ENCODE data around the gene GID4.

GID4 gene

DNA sequence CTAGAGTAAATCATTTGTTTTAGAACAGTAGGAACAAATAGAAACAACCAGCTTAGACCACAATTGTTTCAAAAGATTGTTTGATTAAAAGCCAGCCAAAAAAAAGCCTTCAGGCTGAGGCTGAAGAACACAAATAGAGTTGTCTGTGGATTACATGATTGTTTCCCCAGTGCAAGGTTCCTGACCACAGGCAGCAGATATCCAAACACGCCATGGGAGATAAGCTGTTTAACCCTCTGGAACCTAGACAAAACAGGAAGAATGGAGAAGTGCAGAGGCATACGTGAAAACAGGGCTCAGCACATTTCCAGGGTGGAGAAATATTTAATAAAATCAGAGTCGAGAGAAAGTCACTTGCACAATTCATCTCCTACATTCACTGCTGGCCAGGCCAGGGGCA, 21.2 kb upstream of the GID4 start:
- FAIRE-seq, result no peak

DNA sequence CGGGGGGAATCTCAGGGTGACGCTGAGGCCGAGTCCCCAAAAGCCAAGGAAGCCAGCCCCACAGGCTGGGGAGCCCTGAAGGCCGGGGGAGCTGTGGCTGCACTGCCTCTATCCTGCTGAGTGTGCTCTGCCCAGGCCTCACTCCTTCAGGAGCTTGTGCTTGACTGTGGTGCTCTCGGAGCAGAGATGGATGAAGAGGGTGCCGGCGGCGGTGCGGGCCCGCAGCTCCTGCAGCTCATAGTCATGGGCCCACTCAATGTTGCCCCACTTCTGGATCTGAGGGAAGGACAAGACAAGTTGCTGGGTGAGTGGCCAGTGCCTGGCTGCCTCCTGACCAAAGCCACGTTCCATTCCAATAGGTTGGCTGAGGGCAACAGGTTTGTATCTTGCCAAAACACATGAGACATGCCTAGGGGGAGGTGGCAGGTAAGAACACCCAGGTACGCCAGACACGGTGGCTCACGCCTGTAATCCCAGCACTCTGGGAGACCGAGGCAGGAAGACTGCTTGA, 20.7 kb upstream of the GID4 start:
- no peak for FAIRE-seq

DNA sequence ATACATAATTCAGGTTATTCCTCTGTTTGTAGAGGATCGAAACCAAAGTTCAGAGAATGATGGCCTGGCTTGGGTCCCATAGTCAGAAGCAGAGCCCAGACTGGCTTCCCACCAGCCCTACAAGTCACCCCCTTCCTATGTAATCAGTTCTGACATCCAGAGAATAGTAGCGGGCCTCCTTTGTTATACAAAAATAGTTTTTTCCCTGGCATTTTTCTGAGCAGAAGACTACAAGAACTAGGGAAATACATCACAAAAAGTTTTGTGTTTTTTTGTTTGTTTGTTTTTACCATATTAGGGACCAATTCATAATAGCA, 19.4 kb upstream of the GID4 start:
- no peak for FAIRE-seq

DNA sequence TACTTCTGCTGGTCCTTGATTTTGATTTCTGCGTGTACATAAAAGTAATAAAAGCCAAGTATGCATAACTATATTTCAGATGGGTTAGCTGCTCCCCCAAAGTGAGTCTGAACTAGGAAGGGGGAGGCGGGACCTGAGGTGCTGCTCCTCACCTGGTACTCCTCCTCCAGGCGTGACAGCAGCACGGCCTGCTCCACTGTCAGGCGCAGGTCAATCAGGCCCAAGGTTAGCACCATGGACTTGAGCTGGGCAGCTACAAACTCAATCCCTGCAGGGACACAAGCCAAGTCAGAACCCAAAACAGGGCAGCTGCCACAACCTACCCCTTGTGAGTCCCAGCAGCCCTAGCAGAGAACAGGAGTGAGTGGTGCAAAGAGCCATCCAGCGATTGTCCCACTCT, 18.2 kb upstream of the GID4 start:
- FAIRE-seq, result no peak

DNA sequence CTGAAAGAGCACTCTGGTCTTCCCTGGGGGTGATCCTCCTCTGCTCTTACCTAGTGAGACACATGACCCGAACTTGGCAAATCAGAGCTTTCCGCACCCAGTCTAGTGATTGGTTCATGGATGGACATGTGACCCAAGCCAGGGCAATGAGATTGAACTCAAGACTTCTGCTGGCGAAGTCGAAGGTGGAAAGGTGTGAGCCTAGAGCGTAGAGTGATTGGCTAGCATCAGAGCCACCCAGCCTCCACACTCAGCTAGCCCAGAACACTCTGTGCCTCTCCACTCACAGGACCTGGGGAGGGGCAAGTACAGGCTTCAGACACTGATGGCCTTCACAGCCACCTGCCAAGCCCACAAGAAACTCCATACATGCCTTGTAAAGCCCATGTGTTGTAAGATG, 17.8 kb upstream of the GID4 start:
- FAIRE-seq, result no peak

DNA sequence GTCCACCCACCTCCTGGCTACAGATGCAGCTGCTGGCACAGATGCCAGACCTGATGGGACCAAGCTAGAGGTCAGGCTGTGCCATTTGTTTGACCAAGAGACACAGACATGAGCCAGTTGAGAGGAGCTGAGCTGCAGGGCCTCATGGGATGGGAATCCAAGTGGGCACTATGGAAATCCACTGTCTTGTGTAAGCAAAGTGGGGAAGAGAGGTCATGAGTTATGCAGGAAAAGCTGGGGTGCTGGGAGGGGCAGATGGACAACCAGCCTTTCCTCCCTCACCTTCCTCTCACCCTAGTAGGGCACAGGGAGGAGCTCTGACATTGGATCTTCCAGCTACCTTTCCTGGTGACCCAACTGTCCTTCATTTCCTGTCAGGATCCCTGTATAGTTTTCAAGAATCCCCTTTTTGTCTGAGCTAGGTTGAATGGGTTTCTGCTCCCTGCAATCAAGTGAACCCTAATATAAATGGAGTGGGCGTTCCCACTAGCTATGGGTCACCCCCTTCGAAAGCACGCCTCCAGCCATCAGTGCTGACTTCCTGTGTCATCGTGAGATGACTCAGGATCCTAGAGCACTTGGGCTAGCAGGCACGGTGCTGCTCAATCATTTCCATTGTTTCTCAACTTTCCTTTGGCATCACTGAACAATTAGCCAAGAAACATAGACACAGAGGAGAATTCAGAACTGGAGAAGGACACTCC, 13.8 kb upstream of the GID4 start:
- no peak for FAIRE-seq

DNA sequence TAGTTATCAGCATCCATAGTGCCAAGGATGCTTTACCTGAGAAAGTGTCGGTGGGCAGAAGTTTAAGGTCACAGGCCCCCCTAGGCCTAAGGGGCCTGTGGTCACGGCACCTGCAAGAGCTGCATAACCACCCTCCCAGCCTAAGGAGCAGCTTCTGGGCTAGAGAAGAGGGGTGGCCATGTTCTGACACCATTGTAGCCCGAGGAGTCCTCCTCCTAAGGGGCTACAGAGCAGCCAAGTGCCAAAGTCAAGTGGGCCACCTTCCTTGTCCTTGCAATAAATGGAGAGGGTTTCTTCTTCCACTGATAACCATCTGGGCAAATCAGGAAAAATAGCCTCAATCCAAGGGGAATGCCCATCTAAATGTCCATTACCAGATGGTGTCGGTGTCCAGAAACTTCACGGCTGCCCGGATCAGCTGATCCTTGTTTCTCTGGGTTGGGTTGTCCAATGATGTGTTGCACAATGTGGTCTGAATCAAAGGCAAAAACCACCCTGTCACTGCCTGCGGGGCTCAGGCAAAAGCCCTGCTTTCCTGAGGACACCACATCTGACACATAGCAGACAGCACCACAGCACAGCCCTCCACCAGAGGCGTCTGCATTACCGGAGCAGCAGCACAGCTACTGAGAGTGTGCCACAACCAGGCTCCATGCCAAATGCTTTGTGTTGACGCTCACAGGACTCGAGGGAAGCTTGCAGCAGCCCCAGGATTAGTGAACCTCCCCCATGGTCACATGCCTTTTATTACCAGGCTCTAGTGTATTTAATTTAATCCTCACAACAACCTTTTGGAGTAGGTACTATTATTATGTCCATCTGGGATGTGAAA, 13.0 kb upstream of the GID4 start:
- no peak for FAIRE-seq

DNA sequence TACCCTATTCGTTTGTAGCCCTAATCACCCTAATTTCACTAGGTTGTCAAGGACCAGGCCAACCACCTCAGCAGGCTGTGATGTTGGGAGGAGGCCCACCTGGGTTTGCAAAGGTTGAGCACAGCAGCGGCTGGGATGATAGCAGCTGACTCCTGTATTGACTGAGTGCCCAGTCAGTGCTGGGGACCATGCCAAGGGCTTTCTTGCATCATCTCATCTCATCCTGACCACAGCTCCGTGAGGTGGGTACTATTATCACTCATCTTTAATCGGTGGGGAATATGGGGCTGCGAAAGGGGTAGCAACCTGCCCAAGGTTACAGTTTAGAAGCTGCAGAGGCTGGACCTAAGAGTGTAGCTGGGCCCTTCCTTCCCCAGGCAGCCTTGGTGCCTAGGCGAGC, 11.9 kb upstream of the GID4 start:
- FAIRE-seq, result no peak

DNA sequence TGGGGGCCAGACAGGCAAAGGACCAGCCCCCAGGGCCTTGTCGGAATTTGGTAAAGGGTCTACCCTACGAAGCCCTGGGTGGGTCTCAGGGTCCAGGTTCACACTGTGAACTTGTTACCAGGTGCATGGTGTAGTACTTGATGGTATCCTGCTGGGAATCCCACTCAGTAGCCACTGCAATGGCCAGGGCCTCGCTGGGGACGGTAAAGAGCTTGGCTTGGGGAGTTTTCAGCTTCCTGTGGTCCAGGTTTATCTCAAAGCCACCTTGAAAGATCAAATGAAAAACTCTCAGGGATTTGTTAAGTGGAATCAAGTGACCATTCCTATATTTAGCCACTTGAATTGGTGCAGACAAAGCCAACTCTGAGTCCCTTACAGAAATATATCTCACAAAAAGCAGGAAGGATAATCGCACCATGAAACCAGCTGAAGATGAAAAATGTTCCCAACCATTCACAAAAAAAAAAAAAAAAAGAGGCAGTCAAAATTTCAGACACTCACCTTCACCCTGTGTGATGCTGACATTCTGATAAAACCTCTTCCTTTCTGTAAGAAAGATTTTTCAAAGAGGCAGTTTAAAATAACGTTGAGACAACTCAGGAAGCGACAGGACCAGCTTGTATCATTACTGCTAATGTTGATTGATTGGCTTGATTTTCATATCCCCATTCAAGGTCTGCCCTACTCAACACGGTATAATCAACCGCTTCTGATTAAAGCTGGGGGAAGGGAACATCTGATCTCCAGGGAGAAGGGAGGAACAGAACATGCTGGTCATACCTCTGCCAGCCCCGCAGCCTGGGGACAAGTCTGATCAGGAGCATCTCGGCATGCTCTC, 10.9 kb upstream of the GID4 start:
- no peak for FAIRE-seq

DNA sequence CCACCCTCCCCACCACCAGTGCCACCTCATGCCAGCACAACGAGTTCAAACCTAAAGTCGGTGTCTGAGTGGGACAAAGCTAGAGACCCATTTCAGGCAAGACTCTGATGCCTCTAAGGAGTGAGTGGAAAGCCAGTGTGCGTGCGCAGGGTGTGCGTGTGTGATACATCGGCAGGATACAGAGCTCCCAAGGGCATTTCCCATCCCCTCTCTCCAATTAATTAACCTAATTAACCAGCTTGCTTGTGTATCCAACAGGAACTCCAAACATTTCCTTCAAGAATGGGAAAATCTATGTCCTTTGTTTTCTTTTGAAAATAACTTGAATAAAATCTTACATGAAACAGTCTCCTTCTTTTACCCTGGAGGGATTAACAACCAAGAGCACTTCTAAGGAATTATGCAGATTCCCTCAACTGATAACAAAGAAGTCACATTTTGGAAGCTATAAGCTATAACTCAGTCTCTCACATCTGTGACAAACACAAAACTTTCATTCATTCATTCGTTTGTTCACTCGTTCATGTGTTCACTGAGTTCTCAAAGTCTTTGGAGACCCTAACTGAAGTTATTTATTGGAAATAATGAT, 10.2 kb upstream of the GID4 start:
- FAIRE-seq, result no peak

DNA sequence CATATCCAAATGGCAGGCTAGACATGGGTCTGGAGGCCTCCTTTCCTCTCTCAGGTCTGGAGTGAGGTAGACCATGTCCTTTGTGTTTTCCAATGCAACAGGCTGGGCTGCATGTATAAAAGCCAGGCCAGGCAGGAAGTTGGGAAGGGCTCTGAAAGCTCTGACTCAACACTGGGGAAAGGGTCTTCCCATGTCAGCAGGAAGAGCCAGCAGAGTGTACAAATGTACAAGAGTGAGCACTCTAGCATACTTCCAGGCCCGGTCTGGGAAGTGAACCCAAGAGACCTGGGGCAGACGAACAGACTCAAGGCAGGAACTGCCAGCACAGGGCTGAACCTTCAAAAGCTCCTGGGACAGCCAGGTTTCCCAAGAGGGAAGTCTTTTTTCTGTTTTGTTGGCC, 7.3 kb upstream of the GID4 start:
- no peak for FAIRE-seq

DNA sequence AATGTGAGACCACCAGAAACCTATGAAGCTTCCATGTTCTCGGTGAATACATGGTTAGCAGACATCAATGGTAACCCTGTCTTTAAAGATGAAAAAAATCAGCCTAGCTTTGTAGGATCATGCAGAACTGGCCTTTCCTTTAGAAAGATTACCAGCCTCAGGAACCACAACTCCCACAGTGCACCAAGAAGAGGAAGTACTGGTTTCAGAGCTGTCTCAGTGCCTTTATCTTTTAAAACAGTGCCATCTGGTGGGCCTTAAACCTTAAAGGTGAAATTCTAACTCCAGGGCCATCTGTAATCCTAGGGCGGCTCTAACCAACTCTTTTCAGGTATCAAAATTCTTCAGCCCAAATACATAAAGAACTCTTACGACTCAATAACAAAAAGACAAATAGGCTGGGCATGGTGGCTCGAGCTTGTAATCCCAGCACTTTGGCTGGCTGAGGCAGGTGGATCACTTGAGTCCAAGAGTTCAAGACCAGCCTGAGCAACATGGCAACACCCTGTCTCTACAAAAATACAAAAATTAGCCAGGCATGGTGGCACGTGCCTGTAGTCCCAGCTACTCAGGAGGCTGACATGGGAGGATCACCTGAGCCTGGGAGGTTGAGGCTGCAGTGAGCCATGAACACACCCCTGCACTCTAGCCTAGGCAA, 5.6 kb upstream of the GID4 start:
- peak; percentile 70 for FAIRE-seq

DNA sequence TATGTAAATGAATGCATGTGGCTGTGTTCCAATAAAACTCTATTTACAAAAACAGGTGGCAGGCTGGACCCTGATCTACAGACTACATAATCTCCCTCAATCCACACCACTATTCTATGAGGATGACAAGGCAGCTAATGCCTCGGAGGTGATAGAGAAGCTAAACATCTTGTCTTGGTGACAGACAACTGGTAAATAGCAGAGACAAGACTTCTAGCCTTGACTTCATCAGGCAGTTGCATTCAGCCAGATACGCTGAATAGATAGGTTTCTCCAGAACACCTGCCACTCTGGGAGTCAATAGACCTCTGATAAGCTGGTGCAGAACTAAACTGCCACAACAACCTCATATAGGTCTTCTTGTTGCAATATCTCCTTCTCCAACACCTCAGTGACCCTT, 3.5 kb upstream of the GID4 start:
- FAIRE-seq, result no peak

DNA sequence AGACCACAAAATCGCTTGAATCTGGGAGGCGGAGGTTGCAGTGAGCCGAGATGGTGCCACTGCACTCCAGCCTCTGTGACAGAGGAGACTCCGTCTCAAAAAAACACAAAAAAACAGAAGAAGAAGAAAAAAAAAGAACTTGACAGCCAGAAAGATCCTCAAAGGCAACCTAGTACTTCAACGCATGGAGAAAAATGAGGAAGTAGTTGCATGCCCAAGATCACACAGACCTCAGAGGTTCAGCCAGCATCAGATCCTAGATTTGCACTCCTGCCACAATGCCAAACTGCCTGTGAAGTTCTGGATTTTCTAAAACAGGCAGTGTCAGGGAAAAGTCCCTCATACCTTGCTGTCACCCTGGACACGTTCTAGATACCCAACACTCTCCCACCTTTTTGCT, 1.7 kb upstream of the GID4 start:
- FAIRE-seq, result no peak

DNA sequence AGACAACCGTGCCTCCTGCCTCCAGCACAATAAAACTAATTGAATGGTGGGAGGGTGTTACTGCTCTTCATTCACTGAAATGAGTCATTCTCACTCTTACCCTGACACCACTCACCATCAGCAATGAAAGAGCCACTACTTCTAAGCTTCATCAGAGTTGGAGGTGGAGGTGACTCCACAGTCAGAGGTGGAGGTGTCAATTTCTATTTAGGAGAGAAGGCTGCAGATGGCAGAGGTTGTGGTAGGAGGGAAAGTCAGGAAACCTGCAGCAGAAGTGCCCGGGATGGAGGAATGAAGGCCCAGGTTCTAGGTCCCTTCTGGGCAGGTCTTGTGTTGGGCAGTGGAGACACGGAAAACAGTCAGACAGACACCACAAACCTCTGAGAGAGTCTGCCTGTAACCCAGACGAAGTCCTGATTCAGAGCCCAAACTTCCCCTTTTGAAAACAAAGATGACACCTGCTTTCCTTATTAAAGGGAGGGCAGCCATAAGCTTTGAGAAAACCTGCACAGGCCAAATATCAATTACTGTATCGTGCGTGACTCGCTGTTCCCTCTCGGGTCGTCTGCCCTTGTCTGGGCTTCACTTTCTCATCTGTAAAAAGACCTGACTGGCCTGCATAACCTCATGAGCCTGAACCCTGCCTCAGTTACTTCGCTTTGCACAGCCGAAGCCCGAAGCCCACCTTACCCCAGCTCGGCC, 908 bp upstream of the GID4 start:
- no peak for FAIRE-seq

DNA sequence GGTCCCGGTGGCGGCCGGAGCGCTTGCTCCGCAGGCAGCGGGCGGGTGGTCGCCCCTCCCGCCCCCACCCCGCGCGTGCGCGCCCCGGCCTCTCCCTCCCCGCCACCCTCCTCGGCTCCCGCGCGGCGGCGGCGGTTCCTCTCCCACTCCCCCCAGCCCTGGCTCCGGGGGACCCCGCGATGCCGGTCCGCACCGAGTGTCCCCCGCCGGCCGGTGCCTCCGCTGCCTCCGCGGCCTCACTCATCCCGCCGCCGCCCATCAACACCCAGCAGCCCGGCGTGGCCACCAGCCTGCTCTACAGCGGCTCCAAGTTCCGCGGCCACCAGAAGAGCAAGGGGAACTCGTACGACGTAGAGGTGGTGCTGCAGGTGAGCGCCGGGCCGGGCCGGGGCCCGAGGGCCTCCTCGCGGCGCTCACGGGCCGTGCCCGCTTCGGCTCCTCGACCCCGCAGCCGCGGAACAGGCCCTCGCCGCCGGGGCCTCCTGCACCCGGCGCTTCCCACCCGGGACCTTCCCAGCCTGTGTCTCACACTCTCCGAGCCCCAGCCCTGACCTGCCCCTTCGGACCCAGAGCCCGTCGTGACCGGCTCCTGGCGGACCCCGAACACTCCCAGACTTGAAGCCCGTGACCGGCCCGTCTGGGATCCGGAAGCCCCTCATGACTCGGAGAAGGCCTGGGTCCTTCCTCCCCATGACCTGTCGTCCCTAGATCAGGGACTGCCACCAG, 490 bp downstream of the GID4 start:
- no peak for FAIRE-seq

DNA sequence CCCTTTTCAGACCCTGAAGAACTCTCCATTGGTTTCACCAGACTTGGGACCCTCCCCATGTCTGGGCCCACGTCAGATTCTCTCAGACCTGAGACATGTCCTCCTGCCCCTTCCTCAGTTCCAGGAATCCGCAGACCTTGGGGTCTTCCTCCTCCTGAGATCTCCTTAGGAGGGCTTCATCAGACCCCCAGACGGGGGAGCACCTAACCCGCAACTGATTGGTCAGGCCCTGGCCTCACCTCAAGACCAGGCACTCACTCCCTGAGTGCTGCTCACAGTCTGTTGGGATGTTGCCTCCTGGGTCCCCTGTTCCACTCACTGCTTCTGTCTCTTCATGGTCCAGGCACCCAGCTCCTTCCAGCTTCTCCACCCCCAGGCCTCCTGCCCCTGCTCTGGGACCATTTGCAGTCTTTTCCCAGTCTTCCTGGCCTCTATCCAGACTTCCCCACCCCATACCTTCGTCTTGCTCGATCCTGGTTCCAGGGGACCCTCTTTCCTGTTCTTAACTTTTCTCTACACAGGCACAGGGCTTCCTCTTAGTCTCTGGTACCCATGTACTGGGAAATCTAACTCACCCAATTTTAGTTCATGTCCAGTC, 1.2 kb downstream of the GID4 start:
- no peak for FAIRE-seq

DNA sequence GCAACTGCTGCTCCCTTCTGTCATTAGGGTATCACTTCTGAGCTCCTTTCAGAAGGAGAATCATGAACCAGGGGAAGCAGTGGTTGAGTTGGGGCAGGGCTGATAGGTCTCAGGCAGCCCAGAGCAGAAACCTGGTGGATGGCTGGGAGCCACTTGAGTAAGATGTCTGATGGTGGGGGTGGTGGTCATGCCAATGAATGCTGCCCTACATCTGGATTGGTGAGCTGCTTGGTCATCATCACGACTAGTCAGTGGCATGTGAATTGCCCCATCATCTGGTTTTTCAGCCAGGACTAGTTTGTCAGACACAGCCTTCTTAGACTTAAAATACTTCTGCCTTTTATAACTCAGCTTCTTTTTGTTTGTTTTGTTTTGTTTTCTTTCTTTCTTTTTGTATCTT, 2.6 kb downstream of the GID4 start:
- no peak for FAIRE-seq

DNA sequence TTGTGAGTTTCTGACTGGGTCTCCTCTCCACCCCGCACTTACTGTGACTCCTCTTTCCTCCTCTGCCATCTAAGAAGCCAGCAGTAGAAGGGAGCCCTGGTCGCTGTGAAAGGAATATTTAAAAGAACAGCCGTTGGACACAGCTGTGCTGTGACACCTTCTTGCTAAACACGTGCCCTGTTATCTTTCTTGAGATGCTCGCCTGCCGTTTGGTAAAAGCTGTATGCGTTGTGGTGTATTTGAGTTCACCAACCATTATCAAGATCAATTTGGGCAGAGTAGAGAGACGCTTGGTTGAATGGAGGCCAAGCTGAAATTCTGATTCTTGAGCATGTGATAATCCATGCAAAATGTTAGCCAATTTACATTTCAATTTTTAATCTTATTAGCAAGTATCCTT, 3.8 kb downstream of the GID4 start:
- no peak for FAIRE-seq

DNA sequence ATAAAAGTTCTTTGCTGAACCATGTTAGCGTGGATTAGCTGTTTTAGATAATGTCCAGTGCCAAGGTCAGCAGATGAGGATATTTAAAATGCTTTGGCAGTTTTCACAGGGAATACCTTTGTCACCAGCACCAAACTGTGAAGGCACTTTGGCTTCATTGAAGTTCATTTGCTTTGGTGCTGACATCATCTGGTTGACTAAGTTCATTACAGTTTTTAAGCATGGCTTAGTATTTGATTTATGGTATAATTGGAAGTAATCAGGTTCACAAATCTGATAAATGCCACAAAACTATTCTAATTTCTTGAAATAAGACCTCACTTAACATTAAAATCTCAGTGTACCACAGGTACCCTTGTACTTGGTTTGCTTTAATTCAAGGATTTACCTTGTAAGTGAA, 4.3 kb downstream of the GID4 start:
- FAIRE-seq, result no peak

DNA sequence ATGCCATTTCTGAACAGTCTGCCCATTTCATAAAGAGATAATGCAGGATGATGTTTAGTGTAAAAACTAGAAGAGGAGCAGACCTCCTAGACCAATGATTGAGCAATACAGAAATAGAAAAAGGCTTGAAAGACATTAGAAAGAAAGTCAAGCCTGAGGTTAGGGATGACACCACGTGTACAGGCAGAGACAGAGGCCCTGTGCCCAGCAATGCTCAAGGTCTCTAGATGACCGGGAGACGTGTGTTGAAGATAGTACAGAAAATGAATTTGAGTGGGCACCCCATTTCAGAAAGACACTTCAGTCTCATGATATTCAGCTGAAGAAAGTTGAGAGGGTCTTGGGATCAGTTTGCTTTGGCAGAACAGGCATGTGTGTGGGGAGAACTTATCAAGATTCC, 5.4 kb downstream of the GID4 start:
- no peak for FAIRE-seq

All from endometrium (tissue), 2 donors.